Measurements from ENCODE around the gene NTRK3.

GRCh38 chr15:88022716-88023115 lies 233.8 kb downstream of the NTRK3 start:
- TF ChIP-seq, protein P1, sequence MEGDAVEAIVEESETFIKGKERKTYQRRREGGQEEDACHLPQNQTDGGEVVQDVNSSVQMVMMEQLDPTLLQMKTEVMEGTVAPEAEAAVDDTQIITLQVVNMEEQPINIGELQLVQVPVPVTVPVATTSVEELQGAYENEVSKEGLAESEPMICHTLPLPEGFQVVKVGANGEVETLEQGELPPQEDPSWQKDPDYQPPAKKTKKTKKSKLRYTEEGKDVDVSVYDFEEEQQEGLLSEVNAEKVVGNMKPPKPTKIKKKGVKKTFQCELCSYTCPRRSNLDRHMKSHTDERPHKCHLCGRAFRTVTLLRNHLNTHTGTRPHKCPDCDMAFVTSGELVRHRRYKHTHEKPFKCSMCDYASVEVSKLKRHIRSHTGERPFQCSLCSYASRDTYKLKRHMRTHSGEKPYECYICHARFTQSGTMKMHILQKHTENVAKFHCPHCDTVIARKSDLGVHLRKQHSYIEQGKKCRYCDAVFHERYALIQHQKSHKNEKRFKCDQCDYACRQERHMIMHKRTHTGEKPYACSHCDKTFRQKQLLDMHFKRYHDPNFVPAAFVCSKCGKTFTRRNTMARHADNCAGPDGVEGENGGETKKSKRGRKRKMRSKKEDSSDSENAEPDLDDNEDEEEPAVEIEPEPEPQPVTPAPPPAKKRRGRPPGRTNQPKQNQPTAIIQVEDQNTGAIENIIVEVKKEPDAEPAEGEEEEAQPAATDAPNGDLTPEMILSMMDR (IDR thresholded peaks at IDR 0.05 in 8 of 11, conservative IDR thresholded peaks at IDR 0.05 in 3 of 11): no peak
- TF ChIP-seq POLR2A (IDR thresholded peaks at IDR 0.05): no peak
